H9 (cell line): ENCODE measurements around the gene F10. TPM values are rescaled to one million over a fixed set of nuclear protein-coding genes. Genes with fewer than 3 reads are reported as not detected.

ENCODE experiments used
- DNase-seq: peaks from one replicate; pipeline ENCODE4 v3.0.0-alpha.2; 2017
- H2AFZ ChIP-seq: one replicate; pipeline ENCODE4 v1.6.1; 2013; ENCODE audit warnings: mild to moderate bottlenecking, low read length, control low read depth, moderate library complexity
- H2AK5ac ChIP-seq: 2 replicates; pipeline ENCODE4 v1.6.1; 2013; ENCODE audit warnings: low read length, control low read depth, mixed read lengths; ENCODE audit not compliant: insufficient read length
- H2BK120ac ChIP-seq: one replicate; pipeline ENCODE4 v1.6.1; 2013; ENCODE audit warnings: low read depth, mild to moderate bottlenecking, low read length, control low read depth, inconsistent platforms; ENCODE audit not compliant: poor library complexity, severe bottlenecking
- H2BK12ac ChIP-seq: 2 replicates; pipeline ENCODE4 v1.6.1; 2013; ENCODE audit warnings: low read length, control low read depth, mixed read lengths, low read depth; ENCODE audit not compliant: insufficient read length
- H2BK15ac ChIP-seq: 2 replicates; pipeline ENCODE4 v1.6.1; 2013; ENCODE audit warnings: low read depth, low read length, control low read depth
- H2BK20ac ChIP-seq: one replicate; pipeline ENCODE4 v1.6.1; 2013; ENCODE audit warnings: low read depth, mild to moderate bottlenecking, low read length, control low read depth, inconsistent platforms; ENCODE audit not compliant: poor library complexity, severe bottlenecking
- H2BK5ac ChIP-seq: 2 replicates; pipeline ENCODE4 v1.6.1; 2013; ENCODE audit warnings: low read length, control low read depth, mixed read lengths; ENCODE audit not compliant: insufficient read length
- H3K14ac ChIP-seq: 2 replicates; pipeline ENCODE4 v1.6.1; 2013; ENCODE audit warnings: low read length, control low read depth; ENCODE audit not compliant: insufficient read depth
- H3K18ac ChIP-seq: 2 replicates; pipeline ENCODE4 v1.6.1; 2013; ENCODE audit warnings: low read depth, mild to moderate bottlenecking, mixed read lengths, low read length, control low read depth; ENCODE audit not compliant: insufficient read length
- H3K23ac ChIP-seq: 2 replicates; pipeline ENCODE4 v1.6.1; 2013; ENCODE audit warnings: low read length, control low read depth, mixed read lengths, low read depth; ENCODE audit not compliant: insufficient read length
- H3K23me2 ChIP-seq: 2 replicates; pipeline ENCODE4 v1.6.1; 2013; ENCODE audit warnings: low read depth, mild to moderate bottlenecking, mixed read lengths, low read length, control low read depth; ENCODE audit not compliant: insufficient read length, poor library complexity, severe bottlenecking
- H3K27ac ChIP-seq: 2 replicates; pipeline ENCODE4 v1.5.1; 2013; ENCODE audit warnings: low read length, control low read depth, mixed read lengths, low read depth; ENCODE audit not compliant: insufficient read length
- H3K27me3 ChIP-seq: 2 replicates; pipeline ENCODE4 v1.6.1; 2013; ENCODE audit warnings: low read length, control low read depth, inconsistent platforms; ENCODE audit not compliant: insufficient read depth
- H3K4ac ChIP-seq: 2 replicates; pipeline ENCODE4 v1.6.1; 2013; ENCODE audit warnings: low read depth, mild to moderate bottlenecking, control low read depth, inconsistent platforms, low read length, moderate library complexity
- H3K4me1 ChIP-seq: 2 replicates; pipeline ENCODE4 v1.6.1; 2013; ENCODE audit warnings: low read length, control low read depth, inconsistent platforms; ENCODE audit not compliant: insufficient read depth
- H3K4me2 ChIP-seq: 2 replicates; pipeline ENCODE4 v1.6.1; 2013; ENCODE audit warnings: low read length, control low read depth, mixed read lengths; ENCODE audit not compliant: insufficient read length, insufficient read depth
- H3K56ac ChIP-seq: 2 replicates; pipeline ENCODE4 v1.6.1; 2013; ENCODE audit warnings: low read depth, mild to moderate bottlenecking, mixed read lengths, low read length, control low read depth; ENCODE audit not compliant: insufficient read length
- H3K79me1 ChIP-seq: 2 replicates; pipeline ENCODE4 v1.6.1; 2013; ENCODE audit warnings: low read depth, mild to moderate bottlenecking, moderate library complexity, low read length, control low read depth, inconsistent platforms; ENCODE audit not compliant: insufficient read depth, poor library complexity, severe bottlenecking
- H3K79me2 ChIP-seq: 2 replicates; pipeline ENCODE4 v1.6.1; 2013; ENCODE audit warnings: low read length, control low read depth, inconsistent platforms; ENCODE audit not compliant: insufficient read depth
- H3K9ac ChIP-seq: 2 replicates; pipeline ENCODE4 v1.6.1; 2013; ENCODE audit warnings: low read length, control low read depth, mixed read lengths; ENCODE audit not compliant: insufficient read length; ENCODE audit errors: extremely low read depth
- H3K9me3 ChIP-seq: one replicate; pipeline ENCODE4 v1.6.1; 2013; ENCODE audit warnings: low read depth, low read length, inconsistent platforms; ENCODE audit not compliant: control insufficient read depth
- H3T11ph ChIP-seq: one replicate; pipeline ENCODE4 v1.6.1; 2013; ENCODE audit warnings: mild to moderate bottlenecking, low read length, control low read depth, inconsistent platforms
- H4K20me1 ChIP-seq: one replicate; pipeline ENCODE4 v1.6.1; 2013; ENCODE audit not compliant: control insufficient read depth, insufficient read length, insufficient read depth
- H4K5ac ChIP-seq: 2 replicates; pipeline ENCODE4 v1.6.1; 2013; ENCODE audit warnings: low read depth, mild to moderate bottlenecking, mixed read lengths, low read length, control low read depth; ENCODE audit not compliant: insufficient read length
- H4K8ac ChIP-seq: replicated peaks from 2 replicates; pipeline ENCODE4 v1.6.1; 2013; ENCODE audit warnings: low read length, control low read depth, mixed read lengths, low read depth; ENCODE audit not compliant: insufficient read length
- H4K91ac ChIP-seq: 2 replicates; pipeline ENCODE4 v1.6.1; 2013; ENCODE audit warnings: low read depth, mild to moderate bottlenecking, moderate library complexity, mixed read lengths, low read length, control low read depth; ENCODE audit not compliant: insufficient read length
- H3K27ac Mint-ChIP-seq, 3 experiments: 2 replicates in 2 of 3; 3 replicates in 1 of 3; pipeline ENCODE4 v1.8.0; 2020 to 2021; ENCODE audit warnings: mixed read lengths in 3 of 3, mild to moderate bottlenecking in 1 of 3, moderate library complexity in 1 of 3
- H3K27me3 Mint-ChIP-seq: 2 replicates; pipeline ENCODE4 v1.8.0; 2021; ENCODE audit warnings: low read depth, mild to moderate bottlenecking, moderate library complexity, mixed read lengths
- H3K36me3 Mint-ChIP-seq, 3 experiments: 2 replicates in 2 of 3; 3 replicates in 1 of 3; pipeline ENCODE4 v1.8.0; 2020 to 2021; ENCODE audit warnings: low read depth in 3 of 3, mixed read lengths in 3 of 3; ENCODE audit not compliant: insufficient read depth in 1 of 3
- H3K4me1 Mint-ChIP-seq, 2 experiments: 2 replicates each; pipeline ENCODE4 v1.8.0; 2020; ENCODE audit warnings: mixed read lengths in 2 of 2
- H3K4me3 Mint-ChIP-seq, 2 experiments: 2 replicates in 1 of 2; 3 replicates in 1 of 2; pipeline ENCODE4 v1.8.0; 2020 to 2021; ENCODE audit warnings: mild to moderate bottlenecking in 2 of 2, mixed read lengths in 2 of 2, moderate library complexity in 1 of 2
- H3K9me3 Mint-ChIP-seq, 2 experiments: 2 replicates in 1 of 2; 3 replicates in 1 of 2; pipeline ENCODE4 v1.8.0; 2020; ENCODE audit warnings: mild to moderate bottlenecking in 2 of 2, mixed read lengths in 2 of 2, moderate library complexity in 1 of 2
- whole genome bisulfite sequencing: extraction: QIAGEN DNeasy Blood & Tissue Kit; methylation state at CpG from one replicate; pipeline ENCODE4 v1.1.7; 2013; ENCODE audit warnings: missing lambda C conversion rate, low lambda C conversion rate, mixed read lengths; ENCODE audit not compliant: insufficient read length; ENCODE audit errors: extremely low coverage; 5-methylcytosine and 5-hydroxymethylcytosine counted together
- total RNA-seq: library from RNA; stranded (reverse); gene quantifications from 2 replicates; pipeline ENCODE4 v1.2.1, GENCODE V29; 2021
- TF ChIP-seq, protein P1 (sequence below): fragments of 200-600 bp; sonication (generic); conservative IDR thresholded peaks from 3 replicates; pipeline ENCODE4 v1.8.0; 2021; ENCODE audit warnings: antibody characterized with exemption, mild to moderate bottlenecking

Gene F10
- total RNA-seq, 1 experiment from 2014 or later, result 1.7 TPM

DNA sequence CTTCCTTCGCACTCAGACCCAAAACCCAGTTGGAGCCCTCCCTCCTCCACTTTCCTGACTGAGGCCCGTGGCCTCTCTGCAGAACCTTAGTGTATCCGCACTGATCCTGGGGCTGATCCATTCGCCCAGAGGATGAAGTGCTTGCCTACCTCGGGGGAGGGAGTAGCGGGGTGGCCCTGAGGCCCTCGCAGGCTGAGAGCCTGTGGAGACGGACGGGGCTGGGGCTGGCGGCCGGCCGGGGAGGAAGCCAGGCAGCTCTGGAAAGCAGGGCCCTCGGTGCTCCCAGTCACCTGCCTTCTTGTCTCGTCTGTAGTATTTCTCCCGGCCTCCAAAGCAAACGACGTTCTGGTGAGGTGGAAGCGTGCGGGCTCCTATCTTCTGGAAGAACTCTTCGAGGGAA, 37.1 kb downstream of the F10 start:
- peaks cover 29% of the 10 kb centered on the region for H3K27me3 Mint-ChIP-seq
- H4K8ac ChIP-seq, result no peak overlapping the region
- H4K91ac ChIP-seq, result no peak overlapping the region
- no peak overlapping the region for H3K27ac Mint-ChIP-seq
- no peak overlapping the region for H3K56ac ChIP-seq
- no peak overlapping the region for H3K9ac ChIP-seq
- no peaks in the 10 kb centered on the region for H3K27me3 ChIP-seq
- H3K4me1 Mint-ChIP-seq, result peaks cover 37 to 41% of the 10 kb centered on the region in 2 experiments
- H4K20me1 ChIP-seq, result no peaks in the 10 kb centered on the region
- H3K18ac ChIP-seq, result no peak overlapping the region
- no peak overlapping the region for H3K27ac ChIP-seq
- H2AK5ac ChIP-seq, result no peak overlapping the region
- peaks cover 0 to 4% of the 10 kb centered on the region in 2 experiments; a peak in 2 of 5 replicates for H3K9me3 Mint-ChIP-seq
- H3K4me1 ChIP-seq, result no peaks in the 10 kb centered on the region; the same call in 1 of the 2 replicates
- TF ChIP-seq, protein P1, sequence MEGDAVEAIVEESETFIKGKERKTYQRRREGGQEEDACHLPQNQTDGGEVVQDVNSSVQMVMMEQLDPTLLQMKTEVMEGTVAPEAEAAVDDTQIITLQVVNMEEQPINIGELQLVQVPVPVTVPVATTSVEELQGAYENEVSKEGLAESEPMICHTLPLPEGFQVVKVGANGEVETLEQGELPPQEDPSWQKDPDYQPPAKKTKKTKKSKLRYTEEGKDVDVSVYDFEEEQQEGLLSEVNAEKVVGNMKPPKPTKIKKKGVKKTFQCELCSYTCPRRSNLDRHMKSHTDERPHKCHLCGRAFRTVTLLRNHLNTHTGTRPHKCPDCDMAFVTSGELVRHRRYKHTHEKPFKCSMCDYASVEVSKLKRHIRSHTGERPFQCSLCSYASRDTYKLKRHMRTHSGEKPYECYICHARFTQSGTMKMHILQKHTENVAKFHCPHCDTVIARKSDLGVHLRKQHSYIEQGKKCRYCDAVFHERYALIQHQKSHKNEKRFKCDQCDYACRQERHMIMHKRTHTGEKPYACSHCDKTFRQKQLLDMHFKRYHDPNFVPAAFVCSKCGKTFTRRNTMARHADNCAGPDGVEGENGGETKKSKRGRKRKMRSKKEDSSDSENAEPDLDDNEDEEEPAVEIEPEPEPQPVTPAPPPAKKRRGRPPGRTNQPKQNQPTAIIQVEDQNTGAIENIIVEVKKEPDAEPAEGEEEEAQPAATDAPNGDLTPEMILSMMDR, result no peak
- WGBS, result no CpG with 5 or more reads among the region's 20 CpGs
- H2BK5ac ChIP-seq, result no peak overlapping the region
- no peak overlapping the region for H4K5ac ChIP-seq
- H2AFZ ChIP-seq, result no peak overlapping the region
- H3K9me3 ChIP-seq, result no peaks in the 10 kb centered on the region
- no peak overlapping the region for H3K14ac ChIP-seq
- no peaks in the 10 kb centered on the region for H3K23me2 ChIP-seq
- H3T11ph ChIP-seq, result no peak overlapping the region
- no peak overlapping the region for H2BK20ac ChIP-seq
- peaks cover 0 to 4% (median 0%) of the 10 kb centered on the region in 3 experiments; a peak in 1 of 7 replicates for H3K36me3 Mint-ChIP-seq
- H3K4me3 Mint-ChIP-seq, result no peak overlapping the region
- H2BK120ac ChIP-seq, result no peak overlapping the region
- no peak overlapping the region for H2BK12ac ChIP-seq
- no peaks in the 10 kb centered on the region for H3K79me2 ChIP-seq
- no peak overlapping the region for H3K23ac ChIP-seq
- no peak overlapping the region for H2BK15ac ChIP-seq
- no peak overlapping the region for H3K4ac ChIP-seq
- no peaks in the 10 kb centered on the region for H3K79me1 ChIP-seq
- no peak overlapping the region for H3K4me2 ChIP-seq
- peak; percentile 31 for DNase-seq
